Measurements from ENCODE around the gene CAMSAP1. TPM values are rescaled to one million over a fixed set of nuclear protein-coding genes. Genes with fewer than 3 reads are reported as not detected.

CAMSAP1 gene
- total RNA-seq, 1 experiment from 2014 or later = 52.7 TPM

GRCh38 chr9:135928731-135929655 lies 21.6 kb upstream of the CAMSAP1 start:
- no peak overlapping the region for H3K27ac ChIP-seq (ENCODE audit: insufficient read length, low read depth, low read length)
- no peak overlapping the region for H3K23ac ChIP-seq (ENCODE audit: insufficient read length, low read depth, low read length)
- WGBS (ENCODE audit: extremely low coverage, insufficient read length, low lambda C conversion rate) = no CpG with 5 or more reads among the region's 27 CpGs
- H2BK15ac ChIP-seq (ENCODE audit: low read depth, low read length) = no peak overlapping the region
- no peak overlapping the region for H2BK5ac ChIP-seq (ENCODE audit: insufficient read length, low read length)
- no peaks in the 10 kb centered on the region for H3K79me2 ChIP-seq (ENCODE audit: insufficient read depth, low read length)
- no peaks in the 10 kb centered on the region for H3K27me3 ChIP-seq (ENCODE audit: insufficient read depth, low read length)
- no peak overlapping the region for H4K5ac ChIP-seq (ENCODE audit: insufficient read length, low read depth, low read length)
- H2BK120ac ChIP-seq (ENCODE audit: low read depth, low read length, poor library complexity, severe bottlenecking) = no peak overlapping the region
- Mint-ChIP-seq H3K27ac (no peak overlapping the region), H3K36me3 (ENCODE audit: insufficient read depth in 1 of 3, low read depth in 3 of 3) (peaks cover 16 to 48% (median 41%) of the 10 kb centered on the region in 3 experiments; a peak in 6 of 7 replicates), H3K4me3 (no peak overlapping the region), H3K4me1 (peaks cover 0 to 10% of the 10 kb centered on the region in 2 experiments; a peak in 3 of 4 replicates), H3K27me3 (ENCODE audit: low read depth) (no peaks in the 10 kb centered on the region), H3K9me3 (no peaks in the 10 kb centered on the region)
- DNase-seq = no peak
- H2BK12ac ChIP-seq (ENCODE audit: insufficient read length, low read depth, low read length) = no peak overlapping the region
- H3K4me1 ChIP-seq (ENCODE audit: insufficient read depth, low read length) = no peaks in the 10 kb centered on the region
- no peak overlapping the region for H2AFZ ChIP-seq (ENCODE audit: low read length)
- H3K18ac ChIP-seq (ENCODE audit: insufficient read length, low read depth, low read length) = no peak overlapping the region
- no peak for TF ChIP-seq CTCF (conservative IDR thresholded peaks at IDR 0.05)
- no peak overlapping the region for H3T11ph ChIP-seq (ENCODE audit: low read length)
- H4K91ac ChIP-seq (ENCODE audit: insufficient read length, low read depth, low read length) = no peak overlapping the region
- no peak overlapping the region for H3K56ac ChIP-seq (ENCODE audit: insufficient read length, low read depth, low read length)
- H3K4ac ChIP-seq (ENCODE audit: low read depth, low read length) = no peak overlapping the region
- no peak overlapping the region for H2AK5ac ChIP-seq (ENCODE audit: insufficient read length, low read length)
- H3K14ac ChIP-seq (ENCODE audit: insufficient read depth, low read length) = no peak overlapping the region
- H2BK20ac ChIP-seq (ENCODE audit: low read depth, low read length, poor library complexity, severe bottlenecking) = no peak overlapping the region
- H3K4me2 ChIP-seq (ENCODE audit: insufficient read depth, insufficient read length, low read length) = no peak overlapping the region
- H4K8ac ChIP-seq (replicated peaks; ENCODE audit: insufficient read length, low read depth, low read length) = no peak overlapping the region
- no peaks in the 10 kb centered on the region for H3K9me3 ChIP-seq (ENCODE audit: control insufficient read depth, low read depth, low read length)
- H3K23me2 ChIP-seq (ENCODE audit: insufficient read length, low read depth, low read length, poor library complexity, severe bottlenecking) = no peaks in the 10 kb centered on the region
- no peak overlapping the region for H3K9ac ChIP-seq (ENCODE audit: extremely low read depth, insufficient read length, low read length)
- no peaks in the 10 kb centered on the region for H3K79me1 ChIP-seq (ENCODE audit: insufficient read depth, low read depth, low read length, poor library complexity, severe bottlenecking)
- no peaks in the 10 kb centered on the region for H4K20me1 ChIP-seq (ENCODE audit: control insufficient read depth, insufficient read depth, insufficient read length)

All from H9 (cell line).